Left cardiac atrium (tissue), 4 donors: ENCODE data around the gene STUB1. TPM values are rescaled to one million over a fixed set of nuclear protein-coding genes. Genes with fewer than 3 reads are reported as not detected.

ENCODE experiments used
- ATAC-seq, 2 donors: fragments of 200-7000 bp; cut with Tn5 transposase; one replicate each; pipeline ENCODE4 v1.9.1; 2020; ENCODE audit warnings: mild to moderate bottlenecking in 2 of 2, moderate library complexity in 2 of 2
- DNase-seq: peaks from one replicate; pipeline ENCODE4 v3.0.0-alpha.2; 2020
- intact Hi-C, 2 donors: fragments of 100-400 bp; cut with DNase I; formaldehyde crosslinking; loops; one replicate each; pipeline versions ENCODE4 v1.14.1 to v1.15.1; 2022 to 2023
- total RNA-seq, 2 donors: library from RNA; stranded (reverse); fragmentation: NEBNext Ultra II Directional; extraction: Animal tissue kit (Norgen Biotek cat#: 25700); gene quantifications; one replicate each; pipeline ENCODE4 v1.2.1, GENCODE V29; 2021
- donor health status: DM: no; HTN: yes; CAD: no.
- donor health status: DM: no; HTN: yes; CAD: no; lungs with severe emphysema.
- donor health status: DM: yes; HTN: yes; CAD: no.
- donor health status: Dilated cardiomyopathy.

The STUB1 gene
- total RNA-seq, 2 donors from 2014 or later = 89.1 to 101 TPM

- peak; percentile 78 for DNase-seq
- ATAC-seq = peak; percentile 45 to 52
- intact Hi-C loops = no loop called here
Observed at GRCh38 chr16:726438-727290, 46.5 kb downstream of the STUB1 start, which contains the start of the genes CCDC78 and HAGHL. TSS of gene CCDC78 (minus strand) at chr16:726443. CDS start at chr16:726367, 76 bp downstream. TSS of gene HAGHL (plus strand) at chr16:727106. CDS start at chr16:727510, 404 bp downstream.

DNA sequence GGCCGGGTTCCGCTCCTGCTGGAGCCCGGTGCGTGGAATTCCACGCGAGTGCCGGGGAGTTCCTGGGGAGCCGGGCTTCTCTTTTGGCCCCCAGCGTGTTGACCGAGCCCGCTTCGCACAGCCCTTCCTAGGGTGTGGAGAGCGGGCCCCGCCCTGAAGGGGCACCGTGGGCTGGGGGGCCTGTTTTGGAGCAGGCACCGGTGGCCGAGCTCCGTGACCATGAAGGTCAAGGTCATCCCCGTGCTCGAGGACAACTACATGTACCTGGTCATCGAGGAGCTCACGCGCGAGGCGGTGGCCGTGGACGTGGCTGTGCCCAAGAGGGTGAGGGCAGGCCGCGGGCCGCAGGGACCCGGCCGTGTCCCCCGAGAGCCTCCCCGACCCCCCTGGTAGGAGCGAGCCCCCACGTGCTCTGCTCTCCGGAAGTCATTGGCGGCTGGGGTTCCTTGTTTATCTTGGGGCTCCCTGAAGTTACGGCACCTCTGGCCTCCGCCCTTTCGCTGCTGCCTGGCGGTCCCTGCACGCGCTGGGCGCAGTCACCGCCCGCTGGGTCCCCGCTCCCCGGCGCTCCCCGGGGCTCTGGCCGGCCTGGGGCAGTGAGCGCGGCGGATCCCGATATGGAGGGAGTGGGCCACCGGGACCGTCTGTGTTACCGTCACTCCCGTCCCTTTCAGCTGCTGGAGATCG is 47.2 kb downstream of the STUB1 start:
- DNase-seq (no peak), ATAC-seq (peak; percentile 5 to 6)
- intact Hi-C loops = no loop called here

DNA sequence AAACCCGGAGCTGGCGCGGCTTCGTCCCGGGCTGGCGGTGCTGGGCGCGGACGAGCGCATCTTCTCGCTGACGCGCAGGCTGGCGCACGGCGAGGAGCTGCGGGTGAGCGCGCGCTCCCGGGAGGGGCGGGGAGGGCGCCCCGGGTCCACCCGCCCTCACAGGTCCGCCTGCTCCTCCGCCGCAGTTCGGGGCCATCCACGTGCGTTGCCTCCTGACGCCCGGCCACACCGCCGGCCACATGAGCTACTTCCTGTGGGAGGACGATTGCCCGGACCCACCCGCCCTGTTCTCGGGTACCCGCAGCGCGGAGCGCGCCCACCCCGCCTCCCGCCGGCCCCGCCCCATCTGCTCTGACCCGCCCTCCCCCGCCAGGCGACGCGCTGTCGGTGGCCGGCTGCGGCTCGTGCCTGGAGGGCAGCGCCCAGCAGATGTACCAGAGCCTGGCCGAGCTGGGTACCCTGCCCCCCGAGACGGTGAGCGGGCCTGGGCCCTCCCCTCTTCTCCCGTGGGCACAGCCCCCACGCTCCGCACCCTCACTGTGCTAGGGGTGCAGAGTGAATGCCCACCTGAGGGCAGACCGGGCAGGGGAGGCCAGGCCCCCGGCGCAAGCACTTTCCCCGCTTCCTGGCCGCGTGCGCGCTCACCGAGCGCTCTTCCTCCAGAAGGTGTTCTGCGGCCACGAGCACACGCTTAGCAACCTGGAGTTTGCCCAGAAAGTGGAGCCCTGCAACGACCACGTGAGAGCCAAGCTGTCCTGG is 48.1 kb downstream of the STUB1 start:
- intact Hi-C loops = no loop called here
- peak; percentile 77 for DNase-seq
- peak; percentile 46 to 64 for ATAC-seq

DNA sequence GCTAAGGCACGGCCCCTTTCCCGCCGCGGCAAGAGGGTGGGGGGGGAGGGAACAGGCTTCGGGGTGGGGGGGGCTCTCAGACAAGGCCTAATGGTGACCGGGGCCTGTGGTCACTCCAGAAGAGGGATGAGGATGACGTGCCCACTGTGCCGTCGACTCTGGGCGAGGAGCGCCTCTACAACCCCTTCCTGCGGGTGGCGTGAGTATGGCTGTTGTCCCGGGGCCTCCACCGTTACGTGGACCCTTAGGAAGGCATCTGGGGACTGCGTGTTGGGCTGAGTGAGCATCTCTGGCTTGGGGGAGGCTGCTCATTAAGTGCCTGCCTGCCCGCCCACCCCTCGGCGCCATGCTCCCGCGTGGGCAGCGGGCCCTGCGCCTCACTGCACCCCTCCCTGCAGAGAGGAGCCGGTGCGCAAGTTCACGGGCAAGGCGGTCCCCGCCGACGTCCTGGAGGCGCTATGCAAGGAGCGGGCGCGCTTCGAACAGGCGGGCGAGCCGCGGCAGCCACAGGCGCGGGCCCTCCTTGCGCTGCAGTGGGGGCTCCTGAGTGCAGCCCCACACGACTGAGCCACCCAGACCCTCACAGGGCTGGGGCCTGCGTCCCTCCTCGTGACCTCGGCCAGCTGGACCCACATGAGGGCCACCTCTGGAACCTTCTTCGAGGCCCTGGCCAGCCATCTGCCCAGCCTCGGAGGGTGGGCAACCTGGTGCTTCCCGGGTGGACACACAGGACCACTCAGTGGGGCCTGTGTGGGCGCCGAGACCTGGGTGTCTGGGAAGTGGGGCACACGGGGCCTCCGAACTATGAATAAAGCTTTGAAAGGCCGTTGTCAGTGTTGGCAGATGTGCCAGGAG is 48.9 kb downstream of the STUB1 start:
- DNase-seq = no peak
- no peak for ATAC-seq
- intact Hi-C loops = no loop called here

GRCh38 chr16:729768-730665 is 49.8 kb downstream of the STUB1 start:
- intact Hi-C loops = no loop called here
- no peak for DNase-seq

GRCh38 chr16:730666-731509 is 50.7 kb downstream of the STUB1 start:
- intact Hi-C loops = no loop called here
- DNase-seq (no peak), ATAC-seq (no peak)

More at GRCh38 chr16:729768-730665, 49.8 kb downstream of the STUB1 start:
- ATAC-seq = no peak

- no peak for ATAC-seq
- no peak for DNase-seq
- intact Hi-C loops = no loop called here
Observed at GRCh38 chr16:732332-732731, 52.1 kb downstream of the STUB1 start.

Other genes starting within 250 kb of the STUB1 start
- 10 to 100 TPM; 19.2 to 25.8 TPM for gene CAPN15, start 152.7 kb upstream of the STUB1 start, total RNA-seq
- gene PRR35, start 120.0 kb upstream of the STUB1 start, total RNA-seq = not detected
- under 1 TPM; 0.10 to 0.97 TPM for gene NHLRC4, start 113.4 kb upstream of the STUB1 start, total RNA-seq
- 10 to 100 TPM; 19.1 to 21.3 TPM for gene PIGQ, start 110.4 kb upstream of the STUB1 start, total RNA-seq
- gene RAB40C, start 90.3 kb upstream of the STUB1 start, total RNA-seq = 10 to 100 TPM in 1 of 2 donors, 1 to 10 TPM in 1; 9.9 to 13.5 TPM
- gene WFIKKN1, start 49.4 kb upstream of the STUB1 start, total RNA-seq = under 1 TPM; 0.21 to 0.50 TPM
- gene METTL26, start 44.1 kb upstream of the STUB1 start, total RNA-seq = 10 to 100 TPM; 42.8 to 61.8 TPM
- 100 to 1,000 TPM in 1 of 2 donors, 10 to 100 TPM in 1; 92.8 to 117 TPM for gene MCRIP2, start 38.6 kb upstream of the STUB1 start, total RNA-seq
- 10 to 100 TPM in 1 of 2 donors, 1 to 10 TPM in 1; 9.6 to 15.5 TPM for gene WDR90, start 31.0 kb upstream of the STUB1 start, total RNA-seq
- 100 to 1,000 TPM in 1 of 2 donors, 10 to 100 TPM in 1; 73.8 to 106 TPM for gene RHOT2, start 12.3 kb upstream of the STUB1 start, total RNA-seq
- gene RHBDL1, start 4.7 kb upstream of the STUB1 start, total RNA-seq = 1 to 10 TPM; 1.2 TPM
- 10 to 100 TPM; 45.5 to 48.9 TPM for gene JMJD8, start 3.9 kb downstream of the STUB1 start, total RNA-seq
- 1 to 10 TPM; 8.2 TPM for gene WDR24, start 10.0 kb downstream of the STUB1 start, total RNA-seq
- gene FBXL16, start 25.4 kb downstream of the STUB1 start, total RNA-seq = 1 to 10 TPM in 1 of 2 donors, under 1 TPM in 1; 0.32 to 1.0 TPM
- gene METRN, start 34.7 kb downstream of the STUB1 start, total RNA-seq = 10 to 100 TPM; 53.7 to 56.8 TPM
- gene ANTKMT, start 40.7 kb downstream of the STUB1 start, total RNA-seq = 10 to 100 TPM; 32.5 to 36.8 TPM
- under 1 TPM; 0.50 to 0.56 TPM for gene CCDC78, start 46.0 kb downstream of the STUB1 start, total RNA-seq
- 10 to 100 TPM; 12.0 to 15.8 TPM for gene HAGHL, start 46.7 kb downstream of the STUB1 start, total RNA-seq
- 10 to 100 TPM; 22.6 to 23.3 TPM for gene CIAO3, start 60.6 kb downstream of the STUB1 start, total RNA-seq
- 10 to 100 TPM; 12.6 to 13.0 TPM for gene MSLN, start 80.3 kb downstream of the STUB1 start, total RNA-seq
- 10 to 100 TPM; 11.1 to 11.4 TPM for gene RPUSD1, start 108.0 kb downstream of the STUB1 start, total RNA-seq
- gene CHTF18, start 108.2 kb downstream of the STUB1 start, total RNA-seq = 1 to 10 TPM; 4.7 to 8.8 TPM
- not detected for gene GNG13, start 120.3 kb downstream of the STUB1 start, total RNA-seq